H9 (cell line): ENCODE results near the gene GUCY2D. TPM values are rescaled to one million over a fixed set of nuclear protein-coding genes. Genes with fewer than 3 reads are reported as not detected.

Experiments
- DNase-seq: peaks from one replicate; pipeline ENCODE4 v3.0.0-alpha.2; 2017
- H2AFZ ChIP-seq: one replicate; pipeline ENCODE4 v1.6.1; 2013; ENCODE audit warnings: mild to moderate bottlenecking, low read length, control low read depth, moderate library complexity
- H2AK5ac ChIP-seq: 2 replicates; pipeline ENCODE4 v1.6.1; 2013; ENCODE audit warnings: low read length, control low read depth, mixed read lengths; ENCODE audit not compliant: insufficient read length
- H2BK120ac ChIP-seq: one replicate; pipeline ENCODE4 v1.6.1; 2013; ENCODE audit warnings: low read depth, mild to moderate bottlenecking, low read length, control low read depth, inconsistent platforms; ENCODE audit not compliant: poor library complexity, severe bottlenecking
- H2BK12ac ChIP-seq: 2 replicates; pipeline ENCODE4 v1.6.1; 2013; ENCODE audit warnings: low read length, control low read depth, mixed read lengths, low read depth; ENCODE audit not compliant: insufficient read length
- H2BK15ac ChIP-seq: 2 replicates; pipeline ENCODE4 v1.6.1; 2013; ENCODE audit warnings: low read depth, low read length, control low read depth
- H2BK20ac ChIP-seq: one replicate; pipeline ENCODE4 v1.6.1; 2013; ENCODE audit warnings: low read depth, mild to moderate bottlenecking, low read length, control low read depth, inconsistent platforms; ENCODE audit not compliant: poor library complexity, severe bottlenecking
- H2BK5ac ChIP-seq: 2 replicates; pipeline ENCODE4 v1.6.1; 2013; ENCODE audit warnings: low read length, control low read depth, mixed read lengths; ENCODE audit not compliant: insufficient read length
- H3K14ac ChIP-seq: 2 replicates; pipeline ENCODE4 v1.6.1; 2013; ENCODE audit warnings: low read length, control low read depth; ENCODE audit not compliant: insufficient read depth
- H3K18ac ChIP-seq: 2 replicates; pipeline ENCODE4 v1.6.1; 2013; ENCODE audit warnings: low read depth, mild to moderate bottlenecking, mixed read lengths, low read length, control low read depth; ENCODE audit not compliant: insufficient read length
- H3K23ac ChIP-seq: 2 replicates; pipeline ENCODE4 v1.6.1; 2013; ENCODE audit warnings: low read length, control low read depth, mixed read lengths, low read depth; ENCODE audit not compliant: insufficient read length
- H3K23me2 ChIP-seq: 2 replicates; pipeline ENCODE4 v1.6.1; 2013; ENCODE audit warnings: low read depth, mild to moderate bottlenecking, mixed read lengths, low read length, control low read depth; ENCODE audit not compliant: insufficient read length, poor library complexity, severe bottlenecking
- H3K27ac ChIP-seq: 2 replicates; pipeline ENCODE4 v1.5.1; 2013; ENCODE audit warnings: low read length, control low read depth, mixed read lengths, low read depth; ENCODE audit not compliant: insufficient read length
- H3K27me3 ChIP-seq: 2 replicates; pipeline ENCODE4 v1.6.1; 2013; ENCODE audit warnings: low read length, control low read depth, inconsistent platforms; ENCODE audit not compliant: insufficient read depth
- H3K4ac ChIP-seq: 2 replicates; pipeline ENCODE4 v1.6.1; 2013; ENCODE audit warnings: low read depth, mild to moderate bottlenecking, control low read depth, inconsistent platforms, low read length, moderate library complexity
- H3K4me1 ChIP-seq: 2 replicates; pipeline ENCODE4 v1.6.1; 2013; ENCODE audit warnings: low read length, control low read depth, inconsistent platforms; ENCODE audit not compliant: insufficient read depth
- H3K4me2 ChIP-seq: 2 replicates; pipeline ENCODE4 v1.6.1; 2013; ENCODE audit warnings: low read length, control low read depth, mixed read lengths; ENCODE audit not compliant: insufficient read length, insufficient read depth
- H3K56ac ChIP-seq: 2 replicates; pipeline ENCODE4 v1.6.1; 2013; ENCODE audit warnings: low read depth, mild to moderate bottlenecking, mixed read lengths, low read length, control low read depth; ENCODE audit not compliant: insufficient read length
- H3K79me1 ChIP-seq: 2 replicates; pipeline ENCODE4 v1.6.1; 2013; ENCODE audit warnings: low read depth, mild to moderate bottlenecking, moderate library complexity, low read length, control low read depth, inconsistent platforms; ENCODE audit not compliant: insufficient read depth, poor library complexity, severe bottlenecking
- H3K79me2 ChIP-seq: 2 replicates; pipeline ENCODE4 v1.6.1; 2013; ENCODE audit warnings: low read length, control low read depth, inconsistent platforms; ENCODE audit not compliant: insufficient read depth
- H3K9ac ChIP-seq: 2 replicates; pipeline ENCODE4 v1.6.1; 2013; ENCODE audit warnings: low read length, control low read depth, mixed read lengths; ENCODE audit not compliant: insufficient read length; ENCODE audit errors: extremely low read depth
- H3K9me3 ChIP-seq: one replicate; pipeline ENCODE4 v1.6.1; 2013; ENCODE audit warnings: low read depth, low read length, inconsistent platforms; ENCODE audit not compliant: control insufficient read depth
- H3T11ph ChIP-seq: one replicate; pipeline ENCODE4 v1.6.1; 2013; ENCODE audit warnings: mild to moderate bottlenecking, low read length, control low read depth, inconsistent platforms
- H4K20me1 ChIP-seq: one replicate; pipeline ENCODE4 v1.6.1; 2013; ENCODE audit not compliant: control insufficient read depth, insufficient read length, insufficient read depth
- H4K5ac ChIP-seq: 2 replicates; pipeline ENCODE4 v1.6.1; 2013; ENCODE audit warnings: low read depth, mild to moderate bottlenecking, mixed read lengths, low read length, control low read depth; ENCODE audit not compliant: insufficient read length
- H4K8ac ChIP-seq: replicated peaks from 2 replicates; pipeline ENCODE4 v1.6.1; 2013; ENCODE audit warnings: low read length, control low read depth, mixed read lengths, low read depth; ENCODE audit not compliant: insufficient read length
- H4K91ac ChIP-seq: 2 replicates; pipeline ENCODE4 v1.6.1; 2013; ENCODE audit warnings: low read depth, mild to moderate bottlenecking, moderate library complexity, mixed read lengths, low read length, control low read depth; ENCODE audit not compliant: insufficient read length
- H3K27ac Mint-ChIP-seq, 3 experiments: 2 replicates in 2 of 3; 3 replicates in 1 of 3; pipeline ENCODE4 v1.8.0; 2020 to 2021; ENCODE audit warnings: mixed read lengths in 3 of 3, mild to moderate bottlenecking in 1 of 3, moderate library complexity in 1 of 3
- H3K27me3 Mint-ChIP-seq: 2 replicates; pipeline ENCODE4 v1.8.0; 2021; ENCODE audit warnings: low read depth, mild to moderate bottlenecking, moderate library complexity, mixed read lengths
- H3K36me3 Mint-ChIP-seq, 3 experiments: 2 replicates in 2 of 3; 3 replicates in 1 of 3; pipeline ENCODE4 v1.8.0; 2020 to 2021; ENCODE audit warnings: low read depth in 3 of 3, mixed read lengths in 3 of 3; ENCODE audit not compliant: insufficient read depth in 1 of 3
- H3K4me1 Mint-ChIP-seq, 2 experiments: 2 replicates each; pipeline ENCODE4 v1.8.0; 2020; ENCODE audit warnings: mixed read lengths in 2 of 2
- H3K4me3 Mint-ChIP-seq, 2 experiments: 2 replicates in 1 of 2; 3 replicates in 1 of 2; pipeline ENCODE4 v1.8.0; 2020 to 2021; ENCODE audit warnings: mild to moderate bottlenecking in 2 of 2, mixed read lengths in 2 of 2, moderate library complexity in 1 of 2
- H3K9me3 Mint-ChIP-seq, 2 experiments: 2 replicates in 1 of 2; 3 replicates in 1 of 2; pipeline ENCODE4 v1.8.0; 2020; ENCODE audit warnings: mild to moderate bottlenecking in 2 of 2, mixed read lengths in 2 of 2, moderate library complexity in 1 of 2
- WGBS: extraction: QIAGEN DNeasy Blood & Tissue Kit; methylation state at CpG from one replicate; pipeline ENCODE4 v1.1.7; 2013; ENCODE audit warnings: missing lambda C conversion rate, low lambda C conversion rate, mixed read lengths; ENCODE audit not compliant: insufficient read length; ENCODE audit errors: extremely low coverage; 5-methylcytosine and 5-hydroxymethylcytosine counted together
- total RNA-seq: library from RNA; stranded (reverse); gene quantifications from 2 replicates; pipeline ENCODE4 v1.2.1, GENCODE V29; 2021
- TF ChIP-seq, protein P1 (sequence below): fragments of 200-600 bp; sonication (generic); conservative IDR thresholded peaks from 3 replicates; pipeline ENCODE4 v1.8.0; 2021; ENCODE audit warnings: antibody characterized with exemption, mild to moderate bottlenecking

The GUCY2D gene
- total RNA-seq, 1 experiment from 2014 or later: 0.15 TPM

DNA sequence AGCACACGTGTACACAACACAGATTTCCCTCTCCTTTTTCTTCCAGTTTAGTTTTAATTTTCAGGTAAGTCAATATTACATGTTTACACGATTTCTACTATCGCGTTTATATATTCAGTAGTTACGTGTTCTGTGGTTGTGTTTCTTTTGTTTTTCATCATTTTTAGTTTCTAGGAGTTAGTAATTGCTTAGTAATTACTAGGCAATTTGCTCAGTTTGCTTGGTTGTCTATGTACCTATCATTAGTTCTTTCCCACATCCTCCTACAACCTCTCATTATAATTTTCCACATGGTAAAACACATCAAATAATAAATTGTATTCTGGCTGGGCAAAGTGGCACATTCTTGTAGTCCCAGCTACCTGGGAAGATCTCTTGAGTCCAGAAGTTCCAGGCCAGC, 24.6 kb upstream of the GUCY2D start:
- H3K4me1 Mint-ChIP-seq: no peaks in the 10 kb centered on the region
- Histone ChIP-seq H3K79me1 (no peaks in the 10 kb centered on the region), H3K79me2 (no peaks in the 10 kb centered on the region), H2BK20ac (no peak overlapping the region), H2BK15ac (no peak overlapping the region), H3K27me3 (no peaks in the 10 kb centered on the region), H3K4me2 (no peak overlapping the region), H3K9me3 (no peaks in the 10 kb centered on the region), H2AK5ac (no peak overlapping the region), H3K23ac (no peak overlapping the region), H3K4ac (no peak overlapping the region), H4K91ac (no peak overlapping the region), H3K14ac (no peak overlapping the region), H2BK5ac (no peak overlapping the region), H3K27ac (no peak overlapping the region), H3K23me2 (no peaks in the 10 kb centered on the region), H3K18ac (no peak overlapping the region), H2BK12ac (no peak overlapping the region), H4K20me1 (no peaks in the 10 kb centered on the region), H3K4me1 (no peaks in the 10 kb centered on the region), H2AFZ (no peak overlapping the region), H3K9ac (no peak overlapping the region), H2BK120ac (no peak overlapping the region), H4K8ac (no peak overlapping the region), H3T11ph (no peak overlapping the region), H4K5ac (no peak overlapping the region), H3K56ac (no peak overlapping the region)
- no CpG with 5 or more reads among the region's 5 CpGs for WGBS
- peaks cover 15% of the 10 kb centered on the region for H3K27me3 Mint-ChIP-seq
- H3K27ac Mint-ChIP-seq: no peak overlapping the region
- H3K4me3 Mint-ChIP-seq: no peak overlapping the region
- no peaks in the 10 kb centered on the region; a peak in 2 of 7 replicates for H3K36me3 Mint-ChIP-seq
- TF ChIP-seq, protein P1, sequence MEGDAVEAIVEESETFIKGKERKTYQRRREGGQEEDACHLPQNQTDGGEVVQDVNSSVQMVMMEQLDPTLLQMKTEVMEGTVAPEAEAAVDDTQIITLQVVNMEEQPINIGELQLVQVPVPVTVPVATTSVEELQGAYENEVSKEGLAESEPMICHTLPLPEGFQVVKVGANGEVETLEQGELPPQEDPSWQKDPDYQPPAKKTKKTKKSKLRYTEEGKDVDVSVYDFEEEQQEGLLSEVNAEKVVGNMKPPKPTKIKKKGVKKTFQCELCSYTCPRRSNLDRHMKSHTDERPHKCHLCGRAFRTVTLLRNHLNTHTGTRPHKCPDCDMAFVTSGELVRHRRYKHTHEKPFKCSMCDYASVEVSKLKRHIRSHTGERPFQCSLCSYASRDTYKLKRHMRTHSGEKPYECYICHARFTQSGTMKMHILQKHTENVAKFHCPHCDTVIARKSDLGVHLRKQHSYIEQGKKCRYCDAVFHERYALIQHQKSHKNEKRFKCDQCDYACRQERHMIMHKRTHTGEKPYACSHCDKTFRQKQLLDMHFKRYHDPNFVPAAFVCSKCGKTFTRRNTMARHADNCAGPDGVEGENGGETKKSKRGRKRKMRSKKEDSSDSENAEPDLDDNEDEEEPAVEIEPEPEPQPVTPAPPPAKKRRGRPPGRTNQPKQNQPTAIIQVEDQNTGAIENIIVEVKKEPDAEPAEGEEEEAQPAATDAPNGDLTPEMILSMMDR: no peak
- peaks cover 12 to 16% of the 10 kb centered on the region in 2 experiments for H3K9me3 Mint-ChIP-seq
- no peak for DNase-seq
